Stomach (tissue), 9 donors: Measurements from ENCODE around the gene EOGT. TPM values are rescaled to one million over a fixed set of nuclear protein-coding genes. Genes with fewer than 3 reads are reported as not detected.

ENCODE experiments used
- DNase-seq, 2 donors: peaks; one replicate each; pipeline versions ENCODE4 v3.0.0 to v3.0.0-alpha.2; 2013 to 2019
- H3K27ac ChIP-seq, 5 donors: fragments of 200-600 bp in 4 of 5; sonication (generic) in 4 of 5; one replicate each; pipeline ENCODE4 v1.5.1; 2013 to 2019; ENCODE audit warnings: mild to moderate bottlenecking in 1 of 5, moderate library complexity in 1 of 5
- H3K27me3 ChIP-seq, 3 donors: fragments of 200-600 bp; sonication (generic); one replicate each; pipeline ENCODE4 v1.5.1; 2017 to 2019; ENCODE audit warnings: mixed run types in 1 of 3
- H3K36me3 ChIP-seq, 4 donors: fragments of 200-600 bp; sonication (generic); 1 replicate in 3 of 4; 2 replicates in 1 of 4; pipeline ENCODE4 v1.5.1; 2016 to 2019
- H3K4me1 ChIP-seq, 4 donors: fragments of 200-600 bp; sonication (generic); one replicate each; pipeline ENCODE4 v1.5.1; 2016 to 2019
- H3K4me3 ChIP-seq, 4 donors: fragments of 200-600 bp; sonication (generic) in 3 of 4; one replicate each; pipeline ENCODE4 v1.5.1; 2016 to 2019; ENCODE audit warnings: mild to moderate bottlenecking in 1 of 4
- H3K9me3 ChIP-seq, 4 donors: fragments of 200-600 bp; sonication (generic); one replicate each; pipeline ENCODE4 v1.5.1; 2016 to 2019
- CTCF ChIP-seq, 7 experiments: fragments of 450-650 bp in 4 of 7; fragments of 200-600 bp in 3 of 7; sonication (generic) in 3 of 7; IDR thresholded peaks; one replicate each; pipeline ENCODE4 v1.5.1; 2016 to 2019; ENCODE audit warnings: antibody characterized with exemption in 7 of 7, control low read depth in 2 of 7, mild to moderate bottlenecking in 1 of 7
- EP300 ChIP-seq: sonication (generic); formaldehyde crosslinking; IDR thresholded peaks from one replicate; pipeline ENCODE4 v1.6.1; 2017; ENCODE audit warnings: antibody characterized with exemption
- POLR2A ChIP-seq, 4 donors: fragments of 450-650 bp; IDR thresholded peaks; one replicate each; pipeline ENCODE4 v1.6.1; 2016; ENCODE audit warnings: antibody characterized with exemption in 4 of 4, control low read depth in 2 of 4, mild to moderate bottlenecking in 1 of 4, moderate library complexity in 1 of 4
- POLR2AphosphoS5 ChIP-seq, 3 donors: sonication (generic); formaldehyde crosslinking; IDR thresholded peaks; one replicate each; pipeline ENCODE4 v1.6.1; 2016; ENCODE audit warnings: antibody characterized with exemption in 3 of 3
- WGBS, 5 donors: extraction: QIAGEN DNeasy Blood & Tissue Kit in 3 of 5; methylation state at CpG; one replicate each; pipeline versions ENCODE4 v1.1.5 to v1.1.7; 2013 to 2018; 5-methylcytosine and 5-hydroxymethylcytosine counted together
- intact Hi-C: fragments of 100-400 bp; cut with DNase I; formaldehyde crosslinking; loops from one replicate; pipeline ENCODE4 v1.15.1; 2023; ENCODE audit warnings: low total_unique reads
- polyA plus RNA-seq, 3 donors: library from polyadenylated mRNA; stranded (reverse); fragments of 200-250 nt; gene quantifications; one replicate each; pipeline ENCODE4 v1.2.3, GENCODE V29; 2013
- total RNA-seq, 5 donors: library from RNA; depleted of rRNA; stranded (reverse); fragments of >200 nt; gene quantifications; one replicate each; pipeline versions ENCODE4 v1.1.0 to v1.2.3, GENCODE V29; 2014 to 2016
- donor health status: healthy with polysubstance abuse.
- donor health status: Bipolar disorder and iron deficiency.
- donor health status: healthy.

EOGT gene
- total and polyA plus RNA-seq, 8 donors = 4.6 to 80.5 (median 19.2) TPM

- 75 to 88% (median 82%) methylated on average over 1 of the region's 1 CpG for WGBS, 5 donors
- DNase-seq = no peak
- no peaks in the 10 kb centered on the region for H3K9me3 ChIP-seq
- H3K4me1 ChIP-seq = no peaks in the 10 kb centered on the region
- H3K36me3 ChIP-seq = peaks cover 65 to 99% (median 98%) of the 10 kb centered on the region in 4 donors
- no peak overlapping the region for H3K27ac ChIP-seq
- TF ChIP-seq POLR2AphosphoS5 (IDR thresholded peaks at IDR 0.05) = no peak
- no peak for TF ChIP-seq CTCF (IDR thresholded peaks at IDR 0.05)
- no peak for TF ChIP-seq POLR2A (IDR thresholded peaks at IDR 0.05)
- no peak for TF ChIP-seq EP300
- intact Hi-C loops = no loop called here
- no peaks in the 10 kb centered on the region for H3K27me3 ChIP-seq
- H3K4me3 ChIP-seq = no peak overlapping the region
Measured at GRCh38 chr3:69031635-69032034, 18.2 kb upstream of the EOGT start.

GRCh38 chr3:69020857-69021256 is 7.4 kb upstream of the EOGT start:
- Histone ChIP-seq H3K9me3 (no peaks in the 10 kb centered on the region), H3K36me3 (peaks cover 12 to 72% (median 61%) of the 10 kb centered on the region in 4 donors)

GRCh38 chr3:69020424-69020823 is 6.9 kb upstream of the EOGT start:
- H3K27ac ChIP-seq = no peak overlapping the region
- H3K9me3 ChIP-seq = no peaks in the 10 kb centered on the region
- H3K27me3 ChIP-seq = no peaks in the 10 kb centered on the region
- 28 to 33% (median 29%) methylated on average over 2 of the region's 2 CpGs for WGBS, 5 donors
- H3K4me1 ChIP-seq = no peaks in the 10 kb centered on the region
- H3K36me3 ChIP-seq = peaks cover 7 to 67% (median 57%) of the 10 kb centered on the region in 4 donors
- no peak overlapping the region for H3K4me3 ChIP-seq
- TF ChIP-seq CTCF (IDR thresholded peaks at IDR 0.05) (peak in 1 of 7 experiments; percentile 16), POLR2AphosphoS5 (IDR thresholded peaks at IDR 0.05) (no peak), POLR2A (IDR thresholded peaks at IDR 0.05) (no peak), EP300 (no peak)
- intact Hi-C loops = no loop called here
- DNase-seq = no peak

More at GRCh38 chr3:69020857-69021256, 7.4 kb upstream of the EOGT start:
- WGBS, 5 donors = 57 to 69% (median 60%) methylated on average over 4 of the region's 4 CpGs
- intact Hi-C loops = no loop called here
- no peak overlapping the region for H3K4me3 ChIP-seq
- TF ChIP-seq POLR2AphosphoS5 (IDR thresholded peaks at IDR 0.05) = no peak
- no peaks in the 10 kb centered on the region for H3K27me3 ChIP-seq
- no peaks in the 10 kb centered on the region for H3K4me1 ChIP-seq
- DNase-seq = no peak
- H3K27ac ChIP-seq = no peak overlapping the region

GRCh38 chr3:69016901-69017300 is 3.4 kb upstream of the EOGT start:
- no peaks in the 10 kb centered on the region for H3K27me3 ChIP-seq
- no peaks in the 10 kb centered on the region for H3K9me3 ChIP-seq
- no peak overlapping the region for H3K4me3 ChIP-seq
- H3K36me3 ChIP-seq = peaks cover 0 to 33% (median 23%) of the 10 kb centered on the region in 4 donors
- WGBS, 5 donors = 80 to 90% (median 84%) methylated on average over 2 of the region's 2 CpGs
- peaks cover 15 to 24% (median 20%) of the 10 kb centered on the region in 4 donors for H3K4me1 ChIP-seq
- no peak for DNase-seq
- intact Hi-C loops = no loop called here
- H3K27ac ChIP-seq = no peak overlapping the region
- TF ChIP-seq CTCF (IDR thresholded peaks at IDR 0.05) = no peak
- no peak for TF ChIP-seq POLR2AphosphoS5 (IDR thresholded peaks at IDR 0.05)

- Histone ChIP-seq H3K27me3 (no peaks in the 10 kb centered on the region), H3K36me3 (peaks cover 0 to 25% (median 15%) of the 10 kb centered on the region in 4 donors), H3K4me3 (no peak overlapping the region), H3K27ac (no peak overlapping the region), H3K9me3 (no peaks in the 10 kb centered on the region), H3K4me1 (peaks cover 15 to 29% (median 23%) of the 10 kb centered on the region in 4 donors)
- intact Hi-C loops = no loop called here
- TF ChIP-seq CTCF (IDR thresholded peaks at IDR 0.05) (no peak), EP300 (no peak), POLR2AphosphoS5 (IDR thresholded peaks at IDR 0.05) (no peak), POLR2A (IDR thresholded peaks at IDR 0.05) (no peak)
- no peak for DNase-seq
- WGBS, 5 donors = 91 to 97% (median 92%) methylated on average over 4 of the region's 4 CpGs
Measured at GRCh38 chr3:69016102-69016501, 2.6 kb upstream of the EOGT start.
